ENCODE measurements around the gene F8. TPM values are rescaled to one million over a fixed set of nuclear protein-coding genes. Genes with fewer than 3 reads are reported as not detected.

Gene F8
- total RNA-seq (10 to 100 TPM; 31.3 to 78.1 (median 40.7) TPM), polyA plus RNA-seq (10 to 100 TPM; 13.4 to 24.8 (median 15.7) TPM)
- long read RNA-seq, donor 1, partial matches to known transcripts: 86 of 163 reads
- long read RNA-seq, donor 1, other reads (novel, unspliced or antisense): 76 of 163 reads
- long read RNA-seq, donor 2, partial matches to known transcripts: 0 of 1 reads
- long read RNA-seq, donor 2, other reads (novel, unspliced or antisense): 0 of 1 reads
- long read RNA-seq, donor 3: 0 reads
- long read RNA-seq, donor 4, partial matches to known transcripts: 17 of 25 reads
- long read RNA-seq, donor 4, other reads (novel, unspliced or antisense): 5 of 25 reads
- long read RNA-seq, donor 5, full-length matches to known transcripts: 22 of 35 reads
- long read RNA-seq, donor 5, partial matches to known transcripts: 10 of 35 reads
- long read RNA-seq, donor 5, other reads (novel, unspliced or antisense): 3 of 35 reads
- long read RNA-seq, donor 6, partial matches to known transcripts: 13 of 20 reads
- long read RNA-seq, donor 6, other reads (novel, unspliced or antisense): 4 of 20 reads
- long read RNA-seq, donor 7: 0 reads
- long read RNA-seq, donor 8: 0 reads
- long read RNA-seq, donor 9: 0 reads
- long read RNA-seq, donor 10, partial matches to known transcripts: 24 of 62 reads
- long read RNA-seq, donor 10, other reads (novel, unspliced or antisense): 38 of 62 reads

- TF ChIP-seq, protein P1, sequence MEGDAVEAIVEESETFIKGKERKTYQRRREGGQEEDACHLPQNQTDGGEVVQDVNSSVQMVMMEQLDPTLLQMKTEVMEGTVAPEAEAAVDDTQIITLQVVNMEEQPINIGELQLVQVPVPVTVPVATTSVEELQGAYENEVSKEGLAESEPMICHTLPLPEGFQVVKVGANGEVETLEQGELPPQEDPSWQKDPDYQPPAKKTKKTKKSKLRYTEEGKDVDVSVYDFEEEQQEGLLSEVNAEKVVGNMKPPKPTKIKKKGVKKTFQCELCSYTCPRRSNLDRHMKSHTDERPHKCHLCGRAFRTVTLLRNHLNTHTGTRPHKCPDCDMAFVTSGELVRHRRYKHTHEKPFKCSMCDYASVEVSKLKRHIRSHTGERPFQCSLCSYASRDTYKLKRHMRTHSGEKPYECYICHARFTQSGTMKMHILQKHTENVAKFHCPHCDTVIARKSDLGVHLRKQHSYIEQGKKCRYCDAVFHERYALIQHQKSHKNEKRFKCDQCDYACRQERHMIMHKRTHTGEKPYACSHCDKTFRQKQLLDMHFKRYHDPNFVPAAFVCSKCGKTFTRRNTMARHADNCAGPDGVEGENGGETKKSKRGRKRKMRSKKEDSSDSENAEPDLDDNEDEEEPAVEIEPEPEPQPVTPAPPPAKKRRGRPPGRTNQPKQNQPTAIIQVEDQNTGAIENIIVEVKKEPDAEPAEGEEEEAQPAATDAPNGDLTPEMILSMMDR (IDR thresholded peaks at IDR 0.05): no peak
- peak in 1 of 2 donors; percentile 20 for TF ChIP-seq POLR2A (IDR thresholded peaks at IDR 0.05)
- no peak for DNase-seq
- 0 to 18% (median 11%) methylated on average over 1 of the region's 1 CpG for WGBS, 4 donors
- no peaks in the 10 kb centered on the region for H3K27me3 ChIP-seq
- intact Hi-C loops (cut with DNase I): no loop called here
- H3K36me3 ChIP-seq (replicated peaks in 1 of 2): no peaks in the 10 kb centered on the region
- no peaks in the 10 kb centered on the region for H3K4me1 ChIP-seq (replicated peaks in 1 of 2)
- H3K9me3 ChIP-seq (replicated peaks in 1 of 3): no peaks in the 10 kb centered on the region
- H3K27ac ChIP-seq: no peak within 1 kb of the TSS
- no peak within 1 kb of the TSS for H3K4me3 ChIP-seq
Measured at GRCh38 chrX:155022585-155022984, at the start of gene F8. Gene F8 (minus strand): TSS chrX:155022723. CDS start chrX:155022552, 171 bp downstream.

DNA sequence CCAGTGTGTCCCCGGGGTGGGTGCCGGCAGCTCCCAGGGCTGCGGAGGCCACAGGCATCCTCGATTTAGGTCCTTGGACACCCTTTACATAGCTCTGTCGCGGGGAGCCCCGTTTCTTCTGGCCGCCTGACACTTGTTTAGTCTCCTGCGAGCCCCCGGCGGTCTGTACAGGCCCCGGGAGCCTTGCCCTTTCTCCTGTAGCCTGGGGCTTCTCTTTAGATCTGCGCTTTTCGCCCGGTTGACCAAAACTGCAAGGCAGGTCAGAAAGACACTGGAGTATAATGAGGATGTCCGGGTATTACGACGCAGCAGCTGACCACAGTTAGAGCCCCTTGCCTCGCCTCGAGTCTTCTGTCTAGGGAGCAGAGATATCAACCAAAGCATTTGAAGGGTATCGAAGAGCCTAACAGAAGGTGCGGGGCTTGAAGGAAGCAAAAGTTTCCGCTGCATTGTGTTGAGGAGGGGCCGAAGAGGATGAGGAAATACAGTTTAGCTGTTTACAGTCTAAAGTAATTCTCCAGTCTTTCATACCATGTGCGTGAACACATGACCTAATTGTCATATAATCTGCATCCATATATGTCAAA is 49.3 kb upstream of the F8 start:
- peak in 1 of 7 donors; percentile 56 for DNase-seq
- Histone ChIP-seq H3K36me3 (replicated peaks in 1 of 2) (peaks cover 0 to 13% of the 10 kb centered on the region in 2 donors), H3K27ac (peak overlapping the region; percentile 51 to 86 (median 72)), H3K27me3 (no peaks in the 10 kb centered on the region), H3K9me3 (replicated peaks in 1 of 3) (no peaks in the 10 kb centered on the region), H3K4me1 (replicated peaks in 1 of 2) (peaks cover 0 to 10% of the 10 kb centered on the region in 2 donors), H3K4me3 (peak overlapping the region; percentile 26 to 60 (median 50))
- intact Hi-C loops (cut with DNase I): no loop called here
- no peak for TF ChIP-seq POLR2A (IDR thresholded peaks at IDR 0.05)
- TF ChIP-seq, protein P1 (IDR thresholded peaks at IDR 0.05): no peak
- WGBS, 4 donors: 0 to 41% (median 17%) methylated on average over 4 to 25 of the region's 25 CpGs

DNA sequence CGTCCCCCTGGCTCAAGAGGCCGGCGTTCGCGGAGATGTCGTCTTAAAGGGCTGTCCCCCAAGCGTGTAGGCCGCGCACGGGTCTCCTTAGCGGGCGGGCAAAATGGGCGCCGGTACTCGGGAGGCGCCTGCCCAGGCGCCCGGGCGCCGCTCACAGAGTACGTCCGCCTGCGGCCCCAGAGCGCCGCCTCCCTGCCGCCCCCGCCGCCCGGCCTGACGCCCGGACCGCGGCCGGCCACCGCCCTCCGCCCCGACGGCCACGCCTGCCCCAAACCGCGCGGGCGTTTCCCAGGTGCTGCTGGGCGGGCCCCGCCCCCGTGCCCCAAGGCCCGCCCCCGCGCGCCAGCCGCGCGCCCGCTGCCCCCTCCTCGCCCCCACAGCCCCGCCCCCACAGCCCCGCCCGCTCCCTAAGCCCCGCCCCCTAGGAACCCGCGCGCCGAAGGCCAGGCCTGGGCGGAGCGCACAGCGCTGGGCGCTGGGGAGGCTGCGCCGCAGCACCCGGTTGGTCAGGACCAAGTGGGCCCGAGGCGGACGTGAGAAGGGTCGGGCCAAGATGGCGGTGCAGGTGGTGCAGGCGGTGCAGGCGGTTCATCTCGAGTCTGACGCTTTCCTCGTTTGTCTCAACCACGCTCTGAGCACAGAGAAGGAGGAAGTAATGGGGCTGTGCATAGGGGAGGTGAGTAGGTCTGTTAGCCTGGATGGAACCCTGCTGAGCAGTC is 48.6 kb upstream of the F8 start, which contains the start of the genes BRCC3, CMC4 and MTCP1:
Gene BRCC3, plus strand, starts transcription at position 534 of the 719 bp plus-strand sequence. Its CDS starts 20 bp downstream, at position 554.
Gene CMC4, minus strand, starts transcription at position 162 of the 719 bp plus-strand sequence. CDS start 7,113 bp downstream, outside the sequence.
Gene MTCP1, minus strand, starts transcription at position 162 of the 719 bp plus-strand sequence. CDS start 5,126 bp downstream, outside the sequence.
- H3K4me3 ChIP-seq: peak within 1 kb of the TSS; percentile 36 to 60 (median 50)
- no peaks in the 10 kb centered on the region for H3K27me3 ChIP-seq
- peak; percentile 51 to 74 for TF ChIP-seq POLR2A (IDR thresholded peaks at IDR 0.05)
- TF ChIP-seq, protein P1 (IDR thresholded peaks at IDR 0.05): no peak
- peak; percentile 80 to 87 (median 81) for DNase-seq
- peaks cover 0 to 10% of the 10 kb centered on the region in 2 donors for H3K4me1 ChIP-seq (replicated peaks in 1 of 2)
- intact Hi-C loops (cut with DNase I): no loop called here
- 1 to 42% (median 24%) methylated on average over 17 to 80 of the region's 81 CpGs; no CpG with 5 or more reads in 1 of the 4 donors for WGBS, 4 donors
- peak within 1 kb of the TSS; percentile 65 to 86 (median 72) for H3K27ac ChIP-seq
- H3K36me3 ChIP-seq (replicated peaks in 1 of 2): peaks cover 0 to 9% of the 10 kb centered on the region in 2 donors
- no peaks in the 10 kb centered on the region for H3K9me3 ChIP-seq (replicated peaks in 1 of 3)
